IMR-90 (cell line): Measurements from ENCODE around the gene TOX3. TPM values are rescaled to one million over a fixed set of nuclear protein-coding genes. Genes with fewer than 3 reads are reported as not detected.

ENCODE experiments used
- ATAC-seq: fragments of 200-7000 bp; cut with Tn5 transposase; 2 replicates; pipeline ENCODE4 v1.9.1; 2020; ENCODE audit warnings: low read depth, mild to moderate bottlenecking, moderate library complexity
- BruUV-seq: library from RNA; stranded (reverse); fragments of 400-500 nt; replicated peaks from 2 replicates; lab custom pipeline; 2021; lab: Mats Ljungman, UMichigan
- CTCF ChIA-PET: fragments of 300-600 bp; formaldehyde crosslinking; extraction: SDS; loops from one replicate; lab custom pipeline; 2021; ENCODE audit warnings: antibody characterized with exemption; lab: Yijun Ruan, JAX
- POLR2A ChIA-PET: fragments of 300-600 bp; sonication (Branson Sonifier 250); formaldehyde crosslinking; loops from one replicate; lab custom pipeline; 2022; ENCODE audit warnings: antibody characterized with exemption; ENCODE audit not compliant: unreplicated experiment; lab: Charles Lee
- DNase-seq: peaks from one replicate; pipeline ENCODE4 v3.0.0; 2013
- H2AFZ ChIP-seq: replicated peaks from 2 replicates; pipeline ENCODE3; 2013; ENCODE audit warnings: low read length, mild to moderate bottlenecking; ENCODE audit not compliant: poor library complexity
- H2AK5ac ChIP-seq: 2 replicates; pipeline ENCODE4 v1.6.1; 2013; ENCODE audit warnings: low read depth, low read length, inconsistent platforms
- H2AK9ac ChIP-seq: replicated peaks from 2 replicates; pipeline ENCODE3; 2013; ENCODE audit warnings: mild to moderate bottlenecking, low read depth, low read length, moderate library complexity; ENCODE audit not compliant: poor library complexity
- H2BK120ac ChIP-seq: 2 replicates; pipeline ENCODE4 v1.6.1; 2013; ENCODE audit warnings: low read depth, low read length, inconsistent platforms
- H2BK15ac ChIP-seq: 3 replicates; pipeline ENCODE4 v1.6.1; 2013; ENCODE audit warnings: low read depth, low read length, inconsistent platforms
- H2BK20ac ChIP-seq: 2 replicates; pipeline ENCODE4 v1.6.1; 2013; ENCODE audit warnings: low read depth, mild to moderate bottlenecking, inconsistent platforms, low read length, moderate library complexity
- H2BK5ac ChIP-seq: 2 replicates; pipeline ENCODE4 v1.6.1; 2013; ENCODE audit warnings: mild to moderate bottlenecking, low read depth, low read length, inconsistent platforms; ENCODE audit not compliant: poor library complexity, severe bottlenecking
- H3K14ac ChIP-seq: replicated peaks from 2 replicates; pipeline ENCODE4 v1.6.1; 2013; ENCODE audit warnings: low read depth, low read length, inconsistent platforms
- H3K18ac ChIP-seq: 2 replicates; pipeline ENCODE4 v1.6.1; 2013; ENCODE audit warnings: low read depth, low read length, control low read depth
- H3K23ac ChIP-seq: 2 replicates; pipeline ENCODE4 v1.6.1; 2013; ENCODE audit warnings: low read depth, low read length, inconsistent platforms
- H3K27ac ChIP-seq: 2 replicates; pipeline ENCODE4 v1.5.1; 2013; ENCODE audit warnings: mild to moderate bottlenecking, control low read depth, low read length; ENCODE audit not compliant: insufficient read depth
- H3K27me3 ChIP-seq: 2 replicates; pipeline ENCODE4 v1.6.1; 2013; ENCODE audit warnings: low read length; ENCODE audit not compliant: control insufficient read depth, insufficient read depth
- H3K36me3 ChIP-seq: 2 replicates; pipeline ENCODE4 v1.6.1; 2013; ENCODE audit warnings: low read length, mixed read lengths; ENCODE audit not compliant: control insufficient read depth, insufficient read depth
- H3K4ac ChIP-seq: 2 replicates; pipeline ENCODE4 v1.6.1; 2013; ENCODE audit warnings: low read depth, low read length, inconsistent platforms
- H3K4me1 ChIP-seq: 2 replicates; pipeline ENCODE4 v1.6.1; 2013; ENCODE audit warnings: low read length, mixed read lengths; ENCODE audit not compliant: control insufficient read depth, insufficient read depth
- H3K4me2 ChIP-seq: 2 replicates; pipeline ENCODE4 v1.6.1; 2013; ENCODE audit warnings: low read depth, mild to moderate bottlenecking, control low read depth, low read length, moderate library complexity
- H3K4me3 ChIP-seq: 2 replicates; pipeline ENCODE4 v1.5.1; 2013; ENCODE audit warnings: low read depth, mild to moderate bottlenecking, control low read depth, low read length, moderate library complexity; ENCODE audit not compliant: insufficient read depth
- H3K56ac ChIP-seq: 2 replicates; pipeline ENCODE4 v1.6.1; 2013; ENCODE audit warnings: low read length, inconsistent platforms; ENCODE audit not compliant: insufficient read depth; ENCODE audit errors: extremely low read depth
- H3K79me1 ChIP-seq, 2 experiments: 2 replicates each; pipeline ENCODE4 v1.6.1; 2013; ENCODE audit warnings: low read length in 2 of 2, inconsistent platforms in 1 of 2, low read depth in 1 of 2
- H3K9ac ChIP-seq: 2 replicates; pipeline ENCODE4 v1.6.1; 2013; ENCODE audit warnings: low read depth, low read length, control low read depth
- H3K9me1 ChIP-seq: 2 replicates; pipeline ENCODE4 v1.6.1; 2013; ENCODE audit warnings: low read length, inconsistent platforms; ENCODE audit not compliant: insufficient read depth
- H3K9me3 ChIP-seq: 2 replicates; pipeline ENCODE4 v1.6.1; 2013; ENCODE audit warnings: low read length; ENCODE audit not compliant: control insufficient read depth, insufficient read depth
- H4K20me1 ChIP-seq: 2 replicates; pipeline ENCODE4 v1.6.1; 2013; ENCODE audit warnings: low read length, inconsistent platforms; ENCODE audit not compliant: insufficient read depth
- H4K5ac ChIP-seq: 2 replicates; pipeline ENCODE4 v1.6.1; 2013; ENCODE audit warnings: mild to moderate bottlenecking, low read depth, low read length, control low read depth
- H4K8ac ChIP-seq, 2 experiments: 2 replicates each; pipeline ENCODE4 v1.6.1; 2013; ENCODE audit warnings: low read depth in 2 of 2, low read length in 2 of 2, control low read depth in 1 of 2, inconsistent platforms in 1 of 2
- H4K91ac ChIP-seq: 2 replicates; pipeline ENCODE4 v1.6.1; 2013; ENCODE audit warnings: low read depth, low read length, inconsistent platforms; ENCODE audit not compliant: insufficient read depth
- BHLHE40 ChIP-seq: fragments of 150-350 bp; IDR thresholded peaks from 2 replicates; pipeline ENCODE4 v1.6.1; 2016; ENCODE audit warnings: mild to moderate bottlenecking, low read depth, low read length
- CTCF ChIP-seq: conservative IDR thresholded peaks from 2 replicates; pipeline ENCODE4 v1.5.1; 2012; ENCODE audit warnings: mild to moderate bottlenecking, low read depth, low read length, improper control_type of control experiment
- POLR2A ChIP-seq: IDR thresholded peaks from 2 replicates; pipeline ENCODE4 v1.6.1; 2012; ENCODE audit warnings: mild to moderate bottlenecking, low read depth, low read length
- RFX5 ChIP-seq: IDR thresholded peaks from 2 replicates; pipeline ENCODE4 v1.8.0; 2012; ENCODE audit warnings: low read depth, mild to moderate bottlenecking, low read length, moderate library complexity
- SMC3 ChIP-seq: fragments of 150-350 bp; IDR thresholded peaks from 2 replicates; pipeline ENCODE4 v1.6.1; 2016; ENCODE audit warnings: low read depth, mild to moderate bottlenecking, antibody characterized with exemption, low read length, moderate library complexity
- WGBS, 2 experiments: methylation state at CpG; one replicate each; pipeline versions ENCODE4 v1.1.5 to v1.1.7; 2013; ENCODE audit warnings: missing lambda C conversion rate in 2 of 2; ENCODE audit not compliant: insufficient read length in 1 of 2; ENCODE audit errors: extremely low coverage in 2 of 2; 5-methylcytosine and 5-hydroxymethylcytosine counted together
- dilution Hi-C: fragments of 300-500 bp; cut with HindIII; formaldehyde crosslinking; loops from one replicate; pipeline ENCODE4 v1.14.3; 2018; ENCODE audit warnings: low sequenced_read_pairs; ENCODE audit not compliant: unreplicated experiment
- in situ Hi-C: fragments of 300-500 bp; cut with MboI; formaldehyde crosslinking; loops from 3 replicates; pipeline ENCODE4 v1.14.3; 2019; ENCODE audit warnings: low sequenced_read_pairs, inconsistent platforms, mixed read lengths
- intact Hi-C: fragments of 100-400 bp; cut with micrococcal nuclease; formaldehyde crosslinking; loops from 2 replicates; pipeline ENCODE4 v1.10.0; 2022
- polyA plus RNA-seq, 3 experiments: library from polyadenylated mRNA; depleted of rRNA; stranded (reverse); fragments of >200 nt; gene quantifications; 2 replicates each; pipeline ENCODE4 v1.2.3, GENCODE V29; 2012; ENCODE audit warnings: low replicate concordance in 1 of 3
- total RNA-seq: library from RNA; depleted of rRNA; stranded (reverse); fragments of >200 nt; gene quantifications from 2 replicates; pipeline ENCODE4 v1.2.3, GENCODE V29; 2012

The TOX3 gene
- total and polyA plus RNA-seq, 2 of the 4 experiments (the other 2 are of a cell fraction) = not detected

GRCh38 chr16:52592778-52593177 lies 45.8 kb upstream of the TOX3 start:
- H3K9me1 ChIP-seq = no peaks in the 10 kb centered on the region
- TF ChIP-seq BHLHE40 (no peak), RFX5 (no peak), CTCF (no peak), POLR2A (no peak), SMC3 (no peak)
- no peaks in the 10 kb centered on the region for H3K4me1 ChIP-seq
- H3K79me1 ChIP-seq = no peaks in the 10 kb centered on the region
- no peak overlapping the region for H3K4me3 ChIP-seq
- DNase-seq (no peak), ATAC-seq (no peak)
- no peak overlapping the region for H3K14ac ChIP-seq
- no peak overlapping the region for H2BK5ac ChIP-seq
- H2BK20ac ChIP-seq = no peak overlapping the region
- dilution Hi-C loops (no loop called here), in situ Hi-C loops (no loop called here), intact Hi-C loops (no loop called here)
- no peak overlapping the region for H4K5ac ChIP-seq
- H3K9me3 ChIP-seq = peaks cover 5% of the 10 kb centered on the region; the same call in 1 of the 2 replicates
- no peak overlapping the region for H2AK5ac ChIP-seq
- H3K4me2 ChIP-seq = no peak overlapping the region
- BruUV-seq = no TSS peak
- H3K56ac ChIP-seq = no peak overlapping the region
- ChIA-PET POLR2A (no interaction called here), CTCF (no interaction called here)
- WGBS, 2 experiments = no CpG with 5 or more reads among the region's 2 CpGs
- H4K20me1 ChIP-seq = no peaks in the 10 kb centered on the region
- H3K18ac ChIP-seq = no peak overlapping the region
- no peaks in the 10 kb centered on the region for H3K27me3 ChIP-seq
- H4K8ac ChIP-seq = no peak overlapping the region
- no peak overlapping the region for H3K4ac ChIP-seq
- no peaks in the 10 kb centered on the region for H3K36me3 ChIP-seq
- no peak overlapping the region for H2BK15ac ChIP-seq
- no peak overlapping the region for H3K9ac ChIP-seq
- no peak overlapping the region for H2BK120ac ChIP-seq
- no peak overlapping the region for H2AFZ ChIP-seq
- H3K27ac ChIP-seq = no peak overlapping the region
- H4K91ac ChIP-seq = no peak overlapping the region
- no peak overlapping the region for H2AK9ac ChIP-seq
- H3K23ac ChIP-seq = no peak overlapping the region
